A673 (cell line): ENCODE results near the gene HELZ.

Experiments
- CTCF ChIP-seq: fragments of 300-800, 200-600 bp; sonication (generic); conservative IDR thresholded peaks from 2 replicates; pipeline ENCODE4 v1.5.1; 2017; ENCODE audit warnings: low read depth, mild to moderate bottlenecking, antibody characterized with exemption, low read length, moderate library complexity, mixed read lengths
- EZH2 ChIP-seq: fragments of 200-600 bp; sonication (generic); IDR thresholded peaks from 2 replicates; pipeline ENCODE4 v1.6.1; 2017; ENCODE audit warnings: borderline replicate concordance, low read depth, mild to moderate bottlenecking, mixed read lengths, antibody characterized with exemption, low read length; ENCODE audit not compliant: poor library complexity, severe bottlenecking

- no peak for TF ChIP-seq CTCF
- no peak for TF ChIP-seq EZH2
Measured at GRCh38 chr17:67290244-67290643, 45.2 kb upstream of the HELZ start.
